ENCODE measurements around the gene MICAL3.

Gene MICAL3

DNA sequence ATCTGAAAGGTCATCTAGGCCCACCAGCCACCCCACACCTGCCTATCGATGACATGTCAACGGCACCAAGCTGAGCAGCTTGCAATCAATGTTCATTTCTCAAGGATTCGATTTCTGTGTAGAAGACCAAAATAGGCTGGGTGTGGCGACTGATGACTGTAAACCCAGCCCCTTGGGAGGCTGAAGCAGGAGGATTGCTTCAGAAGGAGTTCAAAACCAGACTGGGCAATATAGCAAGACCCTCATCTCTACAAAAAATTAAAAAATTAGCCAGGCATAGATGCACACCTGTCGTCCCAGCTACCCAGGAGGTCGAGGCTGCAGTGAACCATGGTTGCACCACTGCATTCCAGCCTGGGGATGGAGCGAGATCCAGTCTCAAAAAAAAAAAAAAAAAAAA is 108.7 kb downstream of the MICAL3 start:
- no peak overlapping the region for H2AK5ac ChIP-seq (ENCODE audit: low read length)
- no peak overlapping the region for H3K4me3 ChIP-seq (ENCODE audit: low read depth, low read length)
- H4K12ac ChIP-seq (ENCODE audit: low read depth, low read length): no peak overlapping the region
- no peak overlapping the region for H2AFZ ChIP-seq (ENCODE audit: insufficient read depth, low read length, poor library complexity)
- H3K14ac ChIP-seq (ENCODE audit: low read length): no peak overlapping the region
- no peaks in the 10 kb centered on the region for H3K27me3 ChIP-seq (ENCODE audit: insufficient read depth, low read length)
- no peak overlapping the region for H4K8ac ChIP-seq (ENCODE audit: low read depth, low read length)
- peaks cover 12% of the 10 kb centered on the region for H3K79me1 ChIP-seq (ENCODE audit: low read length)
- H3K36me3 ChIP-seq (ENCODE audit: control insufficient read depth in 1 of 2, insufficient read depth in 2 of 2, low read length in 2 of 2): no peaks in the 10 kb centered on the region
- no peak overlapping the region for H3K9ac ChIP-seq (ENCODE audit: low read length)
- no peak overlapping the region for H2BK120ac ChIP-seq (ENCODE audit: insufficient read depth, low read length, poor library complexity)
- DNase-seq: no peak
- H3K4me1 ChIP-seq (ENCODE audit: control insufficient read depth in 1 of 2, insufficient read depth in 2 of 2, low read length in 2 of 2): peaks cover 28 to 33% of the 10 kb centered on the region in 2 experiments
- no peak overlapping the region for H4K91ac ChIP-seq (ENCODE audit: low read depth, low read length)
- H3K23ac ChIP-seq (ENCODE audit: low read length): no peak overlapping the region
- peaks cover 1% of the 10 kb centered on the region for H3K9me3 ChIP-seq (ENCODE audit: insufficient read depth, low read depth, low read length)
- no peak overlapping the region for H3K27ac ChIP-seq (ENCODE audit: low read depth, low read length)
- no CpG with 5 or more reads among the region's 7 CpGs for WGBS (ENCODE audit: extremely low coverage, insufficient coverage, insufficient read length)
- no peak overlapping the region for H2BK12ac ChIP-seq (ENCODE audit: low read length)
- H3K4ac ChIP-seq (ENCODE audit: low read depth, low read length): no peak overlapping the region
- no peak overlapping the region for H2BK5ac ChIP-seq (ENCODE audit: low read depth, low read length, poor library complexity)
- peaks cover 2% of the 10 kb centered on the region for H3K79me2 ChIP-seq (ENCODE audit: control insufficient read depth, insufficient read depth, low read length, poor library complexity)
- H3K18ac ChIP-seq (ENCODE audit: low read length): no peak overlapping the region
- no peak overlapping the region for H3K4me2 ChIP-seq (ENCODE audit: low read length)

- Histone ChIP-seq H3K4ac (ENCODE audit: low read depth, low read length) (no peak overlapping the region), H4K91ac (ENCODE audit: low read depth, low read length) (no peak overlapping the region), H3K4me3 (ENCODE audit: low read depth, low read length) (no peak overlapping the region), H4K12ac (ENCODE audit: low read depth, low read length) (no peak overlapping the region), H3K79me1 (ENCODE audit: low read length) (peaks cover 9% of the 10 kb centered on the region), H3K14ac (ENCODE audit: low read length) (no peak overlapping the region), H3K9ac (ENCODE audit: low read length) (no peak overlapping the region), H2BK12ac (ENCODE audit: low read length) (no peak overlapping the region), H3K23ac (ENCODE audit: low read length) (no peak overlapping the region), H2AFZ (ENCODE audit: insufficient read depth, low read length, poor library complexity) (no peak overlapping the region), H3K18ac (ENCODE audit: low read length) (no peak overlapping the region), H3K36me3 (ENCODE audit: control insufficient read depth in 1 of 2, insufficient read depth in 2 of 2, low read length in 2 of 2) (no peaks in the 10 kb centered on the region), H4K8ac (ENCODE audit: low read depth, low read length) (no peak overlapping the region), H3K79me2 (ENCODE audit: control insufficient read depth, insufficient read depth, low read length, poor library complexity) (peaks cover 2% of the 10 kb centered on the region), H2AK5ac (ENCODE audit: low read length) (no peak overlapping the region), H2BK120ac (ENCODE audit: insufficient read depth, low read length, poor library complexity) (no peak overlapping the region), H3K27ac (ENCODE audit: low read depth, low read length) (no peak overlapping the region), H3K4me1 (ENCODE audit: control insufficient read depth in 1 of 2, insufficient read depth in 2 of 2, low read length in 2 of 2) (peaks cover 29 to 31% of the 10 kb centered on the region in 2 experiments), H3K27me3 (ENCODE audit: insufficient read depth, low read length) (no peaks in the 10 kb centered on the region), H3K4me2 (ENCODE audit: low read length) (no peak overlapping the region), H2BK5ac (ENCODE audit: low read depth, low read length, poor library complexity) (no peak overlapping the region), H3K9me3 (ENCODE audit: insufficient read depth, low read depth, low read length) (peaks cover 1% of the 10 kb centered on the region)
- no peak for DNase-seq
- no CpG with 5 or more reads among the region's 10 CpGs for WGBS (ENCODE audit: extremely low coverage, insufficient coverage, insufficient read length)
Observed at GRCh38 chr22:17915188-17915587, 109.2 kb downstream of the MICAL3 start.

DNA sequence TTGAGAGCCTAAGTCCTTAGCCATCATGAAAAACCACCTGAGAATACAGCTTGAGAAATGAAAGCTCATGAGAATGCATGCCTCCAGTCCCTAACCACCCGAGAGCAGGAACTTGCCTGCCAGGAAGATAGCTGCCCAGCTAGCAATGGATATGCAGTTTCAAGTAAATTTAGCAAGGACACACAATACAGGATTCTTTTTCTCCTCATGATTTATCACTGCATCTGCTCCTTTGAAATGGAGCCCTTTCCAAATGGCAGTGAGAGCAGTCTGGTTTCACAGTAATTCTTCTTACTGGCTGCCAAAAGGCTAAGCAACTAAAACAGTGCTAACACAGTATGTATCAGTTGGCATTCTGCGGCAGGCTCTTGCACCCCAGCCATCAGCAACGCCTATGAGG is 109.9 kb downstream of the MICAL3 start:
- no peak overlapping the region for H2BK12ac ChIP-seq (ENCODE audit: low read length)
- H4K8ac ChIP-seq (ENCODE audit: low read depth, low read length): no peak overlapping the region
- peaks cover 3% of the 10 kb centered on the region for H3K79me1 ChIP-seq (ENCODE audit: low read length)
- H2BK5ac ChIP-seq (ENCODE audit: low read depth, low read length, poor library complexity): no peak overlapping the region
- no peaks in the 10 kb centered on the region for H3K36me3 ChIP-seq (ENCODE audit: control insufficient read depth in 1 of 2, insufficient read depth in 2 of 2, low read length in 2 of 2)
- no peak overlapping the region for H4K12ac ChIP-seq (ENCODE audit: low read depth, low read length)
- H2AFZ ChIP-seq (ENCODE audit: insufficient read depth, low read length, poor library complexity): no peak overlapping the region
- no peak overlapping the region for H3K27ac ChIP-seq (ENCODE audit: low read depth, low read length)
- no peak overlapping the region for H3K4me3 ChIP-seq (ENCODE audit: low read depth, low read length)
- peaks cover 1% of the 10 kb centered on the region for H3K9me3 ChIP-seq (ENCODE audit: insufficient read depth, low read depth, low read length)
- H3K79me2 ChIP-seq (ENCODE audit: control insufficient read depth, insufficient read depth, low read length, poor library complexity): no peaks in the 10 kb centered on the region
- no peak overlapping the region for H3K18ac ChIP-seq (ENCODE audit: low read length)
- DNase-seq: no peak
- H3K23ac ChIP-seq (ENCODE audit: low read length): no peak overlapping the region
- WGBS (ENCODE audit: extremely low coverage, insufficient coverage, insufficient read length): no CpG with 5 or more reads among the region's 3 CpGs
- H3K14ac ChIP-seq (ENCODE audit: low read length): no peak overlapping the region
- H2AK5ac ChIP-seq (ENCODE audit: low read length): no peak overlapping the region
- H2BK120ac ChIP-seq (ENCODE audit: insufficient read depth, low read length, poor library complexity): no peak overlapping the region
- H3K27me3 ChIP-seq (ENCODE audit: insufficient read depth, low read length): no peaks in the 10 kb centered on the region
- no peak overlapping the region for H3K4ac ChIP-seq (ENCODE audit: low read depth, low read length)
- no peak overlapping the region for H3K9ac ChIP-seq (ENCODE audit: low read length)
- no peak overlapping the region for H3K4me2 ChIP-seq (ENCODE audit: low read length)
- H4K91ac ChIP-seq (ENCODE audit: low read depth, low read length): no peak overlapping the region
- H3K4me1 ChIP-seq (ENCODE audit: control insufficient read depth in 1 of 2, insufficient read depth in 2 of 2, low read length in 2 of 2): peaks cover 24 to 27% of the 10 kb centered on the region in 2 experiments

- no CpG with 5 or more reads among the region's 8 CpGs for WGBS (ENCODE audit: extremely low coverage, insufficient coverage, insufficient read length)
- Histone ChIP-seq H3K23ac (ENCODE audit: low read length) (no peak overlapping the region), H2BK5ac (ENCODE audit: low read depth, low read length, poor library complexity) (no peak overlapping the region), H4K8ac (ENCODE audit: low read depth, low read length) (no peak overlapping the region), H3K27ac (ENCODE audit: low read depth, low read length) (no peak overlapping the region), H3K4me1 (ENCODE audit: control insufficient read depth in 1 of 2, insufficient read depth in 2 of 2, low read length in 2 of 2) (peaks cover 19 to 22% of the 10 kb centered on the region in 2 experiments), H3K27me3 (ENCODE audit: insufficient read depth, low read length) (no peaks in the 10 kb centered on the region), H2BK12ac (ENCODE audit: low read length) (no peak overlapping the region), H3K9ac (ENCODE audit: low read length) (no peak overlapping the region), H3K36me3 (ENCODE audit: control insufficient read depth in 1 of 2, insufficient read depth in 2 of 2, low read length in 2 of 2) (no peaks in the 10 kb centered on the region), H2AK5ac (ENCODE audit: low read length) (no peak overlapping the region), H3K14ac (ENCODE audit: low read length) (no peak overlapping the region), H3K4me2 (ENCODE audit: low read length) (no peak overlapping the region), H4K91ac (ENCODE audit: low read depth, low read length) (no peak overlapping the region), H4K12ac (ENCODE audit: low read depth, low read length) (no peak overlapping the region), H2AFZ (ENCODE audit: insufficient read depth, low read length, poor library complexity) (no peak overlapping the region), H3K4me3 (ENCODE audit: low read depth, low read length) (no peak overlapping the region), H3K79me1 (ENCODE audit: low read length) (peaks cover 2% of the 10 kb centered on the region), H2BK120ac (ENCODE audit: insufficient read depth, low read length, poor library complexity) (no peak overlapping the region), H3K9me3 (ENCODE audit: insufficient read depth, low read depth, low read length) (peaks cover 1% of the 10 kb centered on the region), H3K18ac (ENCODE audit: low read length) (no peak overlapping the region), H3K79me2 (ENCODE audit: control insufficient read depth, insufficient read depth, low read length, poor library complexity) (no peaks in the 10 kb centered on the region), H3K4ac (ENCODE audit: low read depth, low read length) (no peak overlapping the region)
- DNase-seq: no peak
Observed at GRCh38 chr22:17913801-17914347, 110.5 kb downstream of the MICAL3 start.
